Smooth muscle cell (in vitro differentiated cells): ENCODE measurements around the gene ACKR2. TPM values are rescaled to one million over a fixed set of nuclear protein-coding genes. Genes with fewer than 3 reads are reported as not detected.

ENCODE experiments used
- DNase-seq: peaks from one replicate; lab custom pipeline; 2025; ENCODE audit not compliant: unreplicated experiment; lab: John Stamatoyannopoulos, UW
- H2AFZ ChIP-seq: fragments of 200-600 bp; sonication (generic); 2 replicates; pipeline ENCODE4 v1.6.0; 2016; ENCODE audit warnings: antibody characterized with exemption, low read depth, mild to moderate bottlenecking
- H3F3A ChIP-seq: fragments of 200-600 bp; sonication (generic); 2 replicates; pipeline ENCODE4 v1.6.0; 2017; ENCODE audit warnings: antibody characterized with exemption, low read depth
- H3K27ac ChIP-seq: fragments of 200-600 bp; sonication (generic); 2 replicates; pipeline ENCODE4 v1.5.1; 2016; ENCODE audit warnings: low read depth, mild to moderate bottlenecking
- H3K27me3 ChIP-seq: fragments of 200-600 bp; sonication (generic); 2 replicates; pipeline ENCODE4 v1.6.1; 2016; ENCODE audit warnings: low read depth, mild to moderate bottlenecking
- H3K36me3 ChIP-seq: fragments of 200-600 bp; sonication (generic); 2 replicates; pipeline ENCODE4 v1.5.1; 2016; ENCODE audit warnings: low read depth
- H3K4me1 ChIP-seq: fragments of 200-600 bp; sonication (generic); 2 replicates; pipeline ENCODE4 v1.5.1; 2016; ENCODE audit warnings: low read depth
- H3K4me2 ChIP-seq: fragments of 200-600 bp; sonication (generic); 2 replicates; pipeline ENCODE4 v1.6.0; 2016; ENCODE audit warnings: mild to moderate bottlenecking
- H3K4me3 ChIP-seq: fragments of 200-600 bp; sonication (generic); 2 replicates; pipeline ENCODE4 v1.5.1; 2016; ENCODE audit warnings: mild to moderate bottlenecking
- H3K79me2 ChIP-seq: fragments of 200-600 bp; sonication (generic); 2 replicates; pipeline ENCODE4 v1.6.0; 2016; ENCODE audit warnings: low read depth, mild to moderate bottlenecking
- H3K9ac ChIP-seq: fragments of 200-600 bp; sonication (generic); 2 replicates; pipeline ENCODE4 v1.6.0; 2016; ENCODE audit warnings: low read depth
- H3K9me3 ChIP-seq: fragments of 200-600 bp; sonication (generic); replicated peaks from 2 replicates; pipeline ENCODE4 v1.5.1; 2016; ENCODE audit warnings: low read depth
- H4K20me1 ChIP-seq: fragments of 200-600 bp; sonication (generic); 2 replicates; pipeline ENCODE4 v1.6.0; 2016; ENCODE audit warnings: low read depth
- WGBS: methylation state at CpG from one replicate; pipeline ENCODE4 v1.1.7; 2016; ENCODE audit warnings: low lambda C conversion rate; 5-methylcytosine and 5-hydroxymethylcytosine counted together
- polyA plus RNA-seq: library from polyadenylated mRNA; unstranded; fragments of >200 nt; fragmentation: Nextera tagmentation; extraction: Ambion mirVana; gene quantifications from 2 replicates; pipeline ENCODE4 v1.2.1, GENCODE V29; 2016
- total RNA-seq: library from RNA; depleted of rRNA; stranded (reverse); fragments of >200 nt; gene quantifications from 2 replicates; pipeline ENCODE4 v1.2.3, GENCODE V29; 2014
- TF ChIP-seq, protein P1 (sequence below): fragments of 200-600 bp; sonication (generic); IDR thresholded peaks from 2 replicates; pipeline ENCODE4 v1.5.1; 2017; ENCODE audit warnings: borderline replicate concordance, mild to moderate bottlenecking, antibody characterized with exemption; ENCODE audit not compliant: insufficient read depth, poor library complexity, severe bottlenecking

The ACKR2 gene
- total and polyA plus RNA-seq, 2 experiments from 2014 or later = 1.1 to 17.2 TPM

DNA sequence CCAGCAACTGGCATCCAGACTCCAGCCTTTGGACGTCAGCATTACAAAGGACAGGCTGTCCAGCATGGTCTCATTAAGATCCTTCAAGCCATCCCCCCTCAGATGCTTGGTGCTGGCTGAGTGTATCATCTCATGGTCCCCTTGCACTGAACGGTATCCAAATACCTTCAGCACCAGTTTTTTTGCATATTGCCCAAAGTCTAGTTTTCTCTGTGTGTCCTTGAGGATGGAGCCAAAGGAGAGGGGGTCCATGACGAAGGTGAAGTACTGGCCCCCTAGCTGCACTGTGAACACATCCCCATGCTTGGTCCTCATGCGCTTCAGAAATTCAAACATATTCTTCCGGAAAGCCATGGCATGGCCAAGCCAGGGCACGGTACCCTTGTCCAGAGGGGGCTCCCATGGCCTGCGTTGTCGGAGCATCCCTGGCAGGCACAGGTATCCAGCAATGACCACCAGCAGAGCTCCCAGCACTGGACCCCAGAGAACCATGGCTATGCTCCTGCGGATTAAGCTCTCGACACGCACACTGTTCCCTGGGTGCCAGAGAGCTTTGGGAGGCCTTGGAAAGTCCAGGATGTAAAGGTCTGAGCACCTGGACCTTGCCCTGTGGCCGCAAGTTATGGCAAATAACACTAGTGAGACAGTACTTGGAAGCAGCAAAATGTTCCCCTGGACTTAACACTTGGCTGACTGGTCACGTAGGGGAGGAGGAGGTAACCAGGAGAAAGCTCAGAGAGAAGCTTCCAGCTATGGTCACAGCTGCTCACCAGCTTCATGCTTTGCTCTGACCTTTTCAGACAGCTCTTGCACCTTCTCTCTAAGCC is 66.3 kb downstream of the ACKR2 start, which contains the start of gene CYP8B1:
CYP8B1 (minus strand) TSS at position 555 of the 827 bp plus-strand sequence; CDS start at position 492, 63 bp downstream.
- Histone ChIP-seq H3K9me3 (no peaks in the 10 kb centered on the region), H3K4me2 (no peak within 1 kb of the TSS), H3K9ac (no peak within 1 kb of the TSS), H3K79me2 (no peaks in the 10 kb centered on the region), H3K36me3 (no peaks in the 10 kb centered on the region), H2AFZ (no peak within 1 kb of the TSS), H4K20me1 (no peaks in the 10 kb centered on the region), H3K27me3 (no peaks in the 10 kb centered on the region), H3F3A (no peaks in the 10 kb centered on the region), H3K4me3 (no peak within 1 kb of the TSS), H3K27ac (no peak within 1 kb of the TSS), H3K4me1 (no peaks in the 10 kb centered on the region)
- DNase-seq = no peak
- WGBS = 90% methylated on average over 13 of the region's 13 CpGs
- TF ChIP-seq, protein P1, sequence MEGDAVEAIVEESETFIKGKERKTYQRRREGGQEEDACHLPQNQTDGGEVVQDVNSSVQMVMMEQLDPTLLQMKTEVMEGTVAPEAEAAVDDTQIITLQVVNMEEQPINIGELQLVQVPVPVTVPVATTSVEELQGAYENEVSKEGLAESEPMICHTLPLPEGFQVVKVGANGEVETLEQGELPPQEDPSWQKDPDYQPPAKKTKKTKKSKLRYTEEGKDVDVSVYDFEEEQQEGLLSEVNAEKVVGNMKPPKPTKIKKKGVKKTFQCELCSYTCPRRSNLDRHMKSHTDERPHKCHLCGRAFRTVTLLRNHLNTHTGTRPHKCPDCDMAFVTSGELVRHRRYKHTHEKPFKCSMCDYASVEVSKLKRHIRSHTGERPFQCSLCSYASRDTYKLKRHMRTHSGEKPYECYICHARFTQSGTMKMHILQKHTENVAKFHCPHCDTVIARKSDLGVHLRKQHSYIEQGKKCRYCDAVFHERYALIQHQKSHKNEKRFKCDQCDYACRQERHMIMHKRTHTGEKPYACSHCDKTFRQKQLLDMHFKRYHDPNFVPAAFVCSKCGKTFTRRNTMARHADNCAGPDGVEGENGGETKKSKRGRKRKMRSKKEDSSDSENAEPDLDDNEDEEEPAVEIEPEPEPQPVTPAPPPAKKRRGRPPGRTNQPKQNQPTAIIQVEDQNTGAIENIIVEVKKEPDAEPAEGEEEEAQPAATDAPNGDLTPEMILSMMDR = no peak

DNA sequence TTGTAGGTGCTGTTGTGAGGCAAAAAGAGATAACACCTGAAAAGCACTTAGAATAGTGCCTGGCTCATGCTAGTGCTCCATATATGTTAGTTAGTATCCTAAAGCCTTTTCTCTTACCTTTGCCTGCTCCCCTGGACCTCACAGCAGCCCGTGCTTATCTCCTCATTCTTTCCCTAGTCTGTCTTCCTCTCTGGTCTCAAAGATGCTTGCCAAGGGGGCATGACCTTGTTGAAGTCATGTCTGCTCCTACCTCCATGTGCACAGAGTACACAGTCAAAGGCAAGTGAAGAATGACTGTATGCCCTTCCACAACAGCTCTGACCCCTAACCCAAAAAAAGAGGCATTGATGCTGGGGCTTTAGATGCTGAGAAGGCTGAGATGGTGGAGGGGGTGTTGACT is 67.2 kb downstream of the ACKR2 start:
- no peak overlapping the region for H3K27ac ChIP-seq
- H3K9ac ChIP-seq = no peak overlapping the region
- no peak for DNase-seq
- H3K27me3 ChIP-seq = no peaks in the 10 kb centered on the region
- no peak overlapping the region for H3K4me2 ChIP-seq
- H3K4me1 ChIP-seq = no peaks in the 10 kb centered on the region
- no peaks in the 10 kb centered on the region for H3K9me3 ChIP-seq
- 68% methylated on average over 1 of the region's 1 CpG for WGBS
- no peaks in the 10 kb centered on the region for H4K20me1 ChIP-seq
- TF ChIP-seq, protein P1 = no peak
- H3F3A ChIP-seq = no peaks in the 10 kb centered on the region
- no peaks in the 10 kb centered on the region for H3K79me2 ChIP-seq
- H3K4me3 ChIP-seq = no peak overlapping the region
- no peak overlapping the region for H2AFZ ChIP-seq
- no peaks in the 10 kb centered on the region for H3K36me3 ChIP-seq

DNA sequence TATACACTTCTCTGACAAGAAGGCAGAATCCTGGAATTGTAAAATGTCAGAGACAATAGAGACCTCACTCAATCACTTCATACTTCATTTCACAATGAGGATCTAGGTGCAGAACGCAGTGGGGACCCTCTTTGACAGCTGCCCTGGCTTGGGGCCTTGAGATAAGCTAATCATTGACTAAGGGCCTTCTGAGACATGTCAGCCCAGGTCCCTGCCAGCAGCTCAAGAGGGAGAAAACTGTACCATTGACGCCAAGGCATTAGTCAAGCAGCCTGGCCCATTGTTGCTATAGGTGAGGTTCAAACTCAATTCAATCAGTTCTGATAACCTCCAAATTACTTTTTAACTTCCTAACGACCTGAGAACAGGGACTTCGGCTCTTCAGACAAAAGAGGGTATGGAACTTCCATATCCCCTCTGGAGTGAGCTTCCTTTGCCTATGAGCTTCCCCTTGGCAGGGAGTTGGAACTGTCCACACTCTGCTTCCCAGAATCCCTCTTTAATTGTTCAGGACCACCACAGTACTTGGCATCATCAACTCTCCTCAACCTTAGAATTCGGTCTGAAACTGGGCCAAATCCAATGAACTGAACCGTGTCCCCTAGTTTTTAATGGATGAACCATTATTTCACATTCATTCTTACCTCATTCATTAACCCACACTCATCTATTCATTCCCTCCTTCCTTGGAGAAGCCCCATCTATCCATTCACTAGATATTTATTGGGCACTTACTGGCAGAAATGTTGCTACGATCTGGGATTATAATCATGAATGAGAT is 67.9 kb downstream of the ACKR2 start:
- H3K9me3 ChIP-seq = no peaks in the 10 kb centered on the region
- no peaks in the 10 kb centered on the region for H3K4me1 ChIP-seq
- WGBS = 86% methylated on average over 7 of the region's 7 CpGs
- no peaks in the 10 kb centered on the region for H3F3A ChIP-seq
- no peaks in the 10 kb centered on the region for H3K79me2 ChIP-seq
- DNase-seq = no peak
- no peak overlapping the region for H3K4me2 ChIP-seq
- no peaks in the 10 kb centered on the region for H3K36me3 ChIP-seq
- no peaks in the 10 kb centered on the region for H3K27me3 ChIP-seq
- TF ChIP-seq, protein P1 = no peak
- no peaks in the 10 kb centered on the region for H4K20me1 ChIP-seq
- no peak overlapping the region for H3K9ac ChIP-seq
- H3K4me3 ChIP-seq = no peak overlapping the region
- H2AFZ ChIP-seq = no peak overlapping the region
- no peak overlapping the region for H3K27ac ChIP-seq
